ENCODE data around the gene NOS1AP. TPM values are rescaled to one million over a fixed set of nuclear protein-coding genes. Genes with fewer than 3 reads are reported as not detected.
A peak's percentile ranks its signal among the peaks of the same experiment; 100 is the strongest.

NOS1AP gene
- total and polyA plus RNA-seq, 2 experiments from 2014 or later = 4.9 to 6.6 TPM

DNA sequence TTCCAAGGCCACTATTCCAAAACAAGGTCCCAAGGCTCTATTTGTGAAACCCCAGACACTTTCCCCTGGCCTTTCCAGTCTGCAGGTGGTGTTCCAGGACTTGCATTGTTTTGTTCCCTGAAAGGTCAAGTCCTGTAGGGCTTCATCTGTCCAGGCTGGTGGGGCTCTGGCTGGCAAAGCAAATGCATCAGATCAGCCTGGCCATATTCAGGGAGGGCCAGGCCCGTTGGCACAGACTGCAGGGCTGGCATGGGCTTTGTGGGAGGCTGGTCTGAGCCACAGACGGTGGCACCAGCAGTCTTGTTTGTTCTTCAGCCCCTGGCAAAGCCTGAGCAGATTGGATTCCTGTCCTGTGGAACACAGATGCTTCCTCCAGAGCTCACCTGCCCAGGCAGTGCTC lies 214.2 kb downstream of the NOS1AP start:
- no peaks in the 10 kb centered on the region for H3K36me3 ChIP-seq
- TF ChIP-seq, protein P1, sequence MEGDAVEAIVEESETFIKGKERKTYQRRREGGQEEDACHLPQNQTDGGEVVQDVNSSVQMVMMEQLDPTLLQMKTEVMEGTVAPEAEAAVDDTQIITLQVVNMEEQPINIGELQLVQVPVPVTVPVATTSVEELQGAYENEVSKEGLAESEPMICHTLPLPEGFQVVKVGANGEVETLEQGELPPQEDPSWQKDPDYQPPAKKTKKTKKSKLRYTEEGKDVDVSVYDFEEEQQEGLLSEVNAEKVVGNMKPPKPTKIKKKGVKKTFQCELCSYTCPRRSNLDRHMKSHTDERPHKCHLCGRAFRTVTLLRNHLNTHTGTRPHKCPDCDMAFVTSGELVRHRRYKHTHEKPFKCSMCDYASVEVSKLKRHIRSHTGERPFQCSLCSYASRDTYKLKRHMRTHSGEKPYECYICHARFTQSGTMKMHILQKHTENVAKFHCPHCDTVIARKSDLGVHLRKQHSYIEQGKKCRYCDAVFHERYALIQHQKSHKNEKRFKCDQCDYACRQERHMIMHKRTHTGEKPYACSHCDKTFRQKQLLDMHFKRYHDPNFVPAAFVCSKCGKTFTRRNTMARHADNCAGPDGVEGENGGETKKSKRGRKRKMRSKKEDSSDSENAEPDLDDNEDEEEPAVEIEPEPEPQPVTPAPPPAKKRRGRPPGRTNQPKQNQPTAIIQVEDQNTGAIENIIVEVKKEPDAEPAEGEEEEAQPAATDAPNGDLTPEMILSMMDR (IDR thresholded peaks at IDR 0.05; ENCODE audit: low read depth, low read length) = no peak
- H3K27ac ChIP-seq = no peak overlapping the region
- no peak overlapping the region for H3K4me3 ChIP-seq
- no peaks in the 10 kb centered on the region for H3K9me3 ChIP-seq (ENCODE audit: low read depth)
- no peaks in the 10 kb centered on the region for H3K27me3 ChIP-seq
- no peak for DNase-seq (ENCODE audit: low read depth in 1 of 2, low spot score in 1 of 2)
- peaks cover 41% of the 10 kb centered on the region for H3K4me1 ChIP-seq (ENCODE audit: low read depth)

- Histone ChIP-seq H3K4me1 (ENCODE audit: low read depth) (peaks cover 34% of the 10 kb centered on the region), H3K4me3 (no peak overlapping the region), H3K36me3 (no peaks in the 10 kb centered on the region), H3K27me3 (no peaks in the 10 kb centered on the region), H3K27ac (peak overlapping the region; percentile 62), H3K9me3 (ENCODE audit: low read depth) (no peaks in the 10 kb centered on the region)
- TF ChIP-seq, protein P1 (IDR thresholded peaks at IDR 0.05; ENCODE audit: low read depth, low read length) = no peak
- peak in 1 of 2 donors; percentile 51 for DNase-seq (ENCODE audit: low read depth in 1 of 2, low spot score in 1 of 2)
Measured at GRCh38 chr1:162284206-162284955, 214.9 kb downstream of the NOS1AP start.

DNA sequence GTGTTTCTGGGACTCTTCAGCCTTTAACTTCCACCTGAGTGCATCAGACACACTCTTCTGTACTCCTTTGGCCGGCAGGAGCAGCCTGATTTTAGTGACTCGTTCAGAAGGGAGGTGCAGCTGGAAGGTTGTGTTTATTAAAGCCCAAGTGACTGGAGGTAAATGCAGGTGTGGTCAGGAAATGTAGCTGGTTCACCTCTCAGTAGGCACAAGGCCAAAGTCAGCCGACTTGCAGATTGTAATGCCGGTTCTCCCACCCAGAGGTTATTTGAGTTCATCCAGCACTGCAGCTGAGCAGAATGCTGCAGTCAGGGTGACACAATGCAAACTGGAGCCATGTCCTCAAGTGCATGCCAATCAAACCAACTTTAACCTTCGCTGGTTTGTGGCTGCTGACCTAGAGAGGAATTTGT lies 215.7 kb downstream of the NOS1AP start:
- TF ChIP-seq, protein P1 (IDR thresholded peaks at IDR 0.05; ENCODE audit: low read depth, low read length) = no peak
- H3K4me1 ChIP-seq (ENCODE audit: low read depth) = peaks cover 32% of the 10 kb centered on the region
- H3K27me3 ChIP-seq = no peaks in the 10 kb centered on the region
- no peaks in the 10 kb centered on the region for H3K36me3 ChIP-seq
- DNase-seq (ENCODE audit: low read depth in 1 of 2, low spot score in 1 of 2) = peak; percentile 37 to 90
- H3K27ac ChIP-seq = peak overlapping the region; percentile 76
- H3K9me3 ChIP-seq (ENCODE audit: low read depth) = no peaks in the 10 kb centered on the region
- H3K4me3 ChIP-seq = no peak overlapping the region

- Histone ChIP-seq H3K9me3 (ENCODE audit: low read depth) (no peaks in the 10 kb centered on the region), H3K4me3 (no peak overlapping the region), H3K27me3 (no peaks in the 10 kb centered on the region), H3K27ac (no peak overlapping the region), H3K36me3 (no peaks in the 10 kb centered on the region), H3K4me1 (ENCODE audit: low read depth) (peaks cover 24% of the 10 kb centered on the region)
- TF ChIP-seq, protein P1 (IDR thresholded peaks at IDR 0.05; ENCODE audit: low read depth, low read length) = no peak
- DNase-seq (ENCODE audit: low read depth in 1 of 2, low spot score in 1 of 2) = no peak
Measured at GRCh38 chr1:162291000-162291399, 221.5 kb downstream of the NOS1AP start.

GRCh38 chr1:162292422-162292849 lies 222.9 kb downstream of the NOS1AP start:
- Histone ChIP-seq H3K27me3 (no peaks in the 10 kb centered on the region), H3K27ac (no peak overlapping the region), H3K4me3 (no peak overlapping the region), H3K9me3 (ENCODE audit: low read depth) (no peaks in the 10 kb centered on the region), H3K36me3 (no peaks in the 10 kb centered on the region), H3K4me1 (ENCODE audit: low read depth) (peaks cover 26% of the 10 kb centered on the region)
- DNase-seq (ENCODE audit: low read depth in 1 of 2, low spot score in 1 of 2) = peak in 1 of 2 donors; percentile 36
- TF ChIP-seq, protein P1 (IDR thresholded peaks at IDR 0.05; ENCODE audit: low read depth, low read length) = no peak
